COLO829 (cell line): ENCODE data around the gene RHOH.
A peak's percentile ranks its signal among the peaks of the same experiment; 100 is the strongest.

Experiments
- DNase-seq: peaks from one replicate; pipeline ENCODE4 v3.0.0; 2012; ENCODE audit warnings: low spot score

RHOH gene

DNA sequence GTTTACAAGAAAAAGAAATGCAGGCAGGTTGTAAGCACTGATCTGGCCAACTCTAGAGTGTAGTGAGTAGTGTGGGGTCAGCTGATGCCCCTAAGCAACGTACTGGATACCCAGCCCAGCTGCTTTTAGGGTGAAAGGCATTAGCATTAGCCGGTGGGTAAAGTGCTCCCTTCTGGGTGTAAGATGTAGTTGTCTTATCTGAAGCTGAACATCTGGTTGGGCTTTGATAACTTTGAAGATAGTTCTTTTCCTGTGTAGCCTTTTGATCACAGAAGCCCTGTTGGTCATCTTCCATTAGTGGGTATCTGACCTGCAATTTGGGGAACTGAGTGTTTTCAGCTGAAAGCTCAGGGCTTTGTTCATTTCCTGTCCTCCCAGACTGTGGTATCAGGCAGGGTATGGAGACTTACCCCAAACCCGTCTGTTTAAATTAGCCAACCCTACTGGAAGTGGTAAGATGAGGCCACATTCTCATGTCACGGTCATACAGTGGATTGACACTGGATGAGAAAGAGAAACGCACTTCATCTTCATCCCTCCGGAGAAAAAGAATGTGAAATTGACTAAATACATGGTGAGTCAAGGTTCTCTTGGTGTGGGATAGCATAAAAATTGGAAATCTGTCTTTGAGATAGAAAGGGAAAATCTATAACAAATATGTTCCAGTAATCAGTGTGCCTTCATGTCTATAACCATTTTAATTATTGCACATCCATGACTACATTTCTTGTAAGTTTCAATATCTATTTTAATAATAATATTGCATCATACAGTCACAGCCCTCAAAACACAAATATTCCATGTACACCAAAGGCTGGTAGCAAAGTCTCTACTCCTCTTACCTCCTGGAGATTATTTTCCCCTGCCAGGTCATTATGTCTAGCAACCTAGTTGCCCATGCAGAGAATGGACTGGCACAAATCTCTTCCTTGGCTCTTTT, 8.7 kb downstream of the RHOH start:
- no peak for DNase-seq

DNA sequence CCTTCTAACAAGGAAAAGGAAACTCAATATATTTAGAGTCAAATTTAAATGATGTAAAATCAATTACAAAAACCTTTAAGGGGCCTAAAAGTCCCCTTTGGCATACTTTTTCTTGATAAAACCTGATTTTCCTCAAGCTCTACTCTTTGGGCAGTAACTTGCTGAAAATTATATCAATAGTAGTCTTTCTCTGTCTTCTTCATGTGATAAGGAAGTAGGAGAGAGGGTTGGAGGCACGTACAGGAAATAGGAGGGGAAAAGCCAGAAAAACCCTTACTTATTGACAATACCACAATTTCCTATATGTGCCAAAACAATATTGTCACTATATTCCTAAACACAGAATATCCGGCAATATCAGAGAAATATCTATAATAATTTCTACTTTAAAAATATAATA, 9.6 kb downstream of the RHOH start:
- no peak for DNase-seq

DNA sequence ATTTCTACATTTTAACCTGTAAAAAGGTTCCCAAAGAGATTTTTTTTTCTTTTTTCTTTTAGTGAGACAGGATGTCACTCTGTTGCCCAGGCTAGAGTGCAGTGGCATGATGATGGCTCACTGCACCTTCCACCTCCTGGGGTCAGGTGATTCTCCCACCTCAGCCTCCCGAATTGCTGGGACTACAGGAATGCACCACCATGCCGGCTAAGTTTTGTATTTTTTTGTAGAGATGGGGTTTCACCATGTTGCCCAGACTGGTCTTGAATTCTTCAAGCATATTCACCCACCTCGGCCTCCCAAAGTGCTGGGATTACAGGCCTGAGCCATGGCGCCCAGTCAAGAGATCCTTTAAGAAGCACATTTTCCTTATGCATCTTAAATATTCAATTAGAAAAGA, 12.6 kb downstream of the RHOH start:
- no peak for DNase-seq

DNA sequence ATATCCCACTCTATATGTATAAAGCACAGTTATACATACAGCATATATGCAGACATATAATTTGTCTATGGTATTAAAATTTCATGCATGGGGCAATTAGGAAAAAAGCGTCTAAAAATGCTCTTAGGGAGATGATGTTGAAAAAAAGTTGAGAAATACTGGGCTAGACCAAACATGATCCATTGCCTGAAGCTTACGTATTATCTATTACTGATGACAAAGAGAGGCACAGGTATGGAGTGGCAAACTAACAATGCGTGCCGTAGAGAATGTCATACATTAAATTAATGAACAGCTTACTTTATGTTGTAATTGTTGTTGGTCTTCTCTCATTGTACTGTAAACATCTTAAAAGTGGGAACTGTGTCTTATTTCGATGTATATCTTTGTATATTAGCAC, 13.9 kb downstream of the RHOH start:
- DNase-seq, result no peak

DNA sequence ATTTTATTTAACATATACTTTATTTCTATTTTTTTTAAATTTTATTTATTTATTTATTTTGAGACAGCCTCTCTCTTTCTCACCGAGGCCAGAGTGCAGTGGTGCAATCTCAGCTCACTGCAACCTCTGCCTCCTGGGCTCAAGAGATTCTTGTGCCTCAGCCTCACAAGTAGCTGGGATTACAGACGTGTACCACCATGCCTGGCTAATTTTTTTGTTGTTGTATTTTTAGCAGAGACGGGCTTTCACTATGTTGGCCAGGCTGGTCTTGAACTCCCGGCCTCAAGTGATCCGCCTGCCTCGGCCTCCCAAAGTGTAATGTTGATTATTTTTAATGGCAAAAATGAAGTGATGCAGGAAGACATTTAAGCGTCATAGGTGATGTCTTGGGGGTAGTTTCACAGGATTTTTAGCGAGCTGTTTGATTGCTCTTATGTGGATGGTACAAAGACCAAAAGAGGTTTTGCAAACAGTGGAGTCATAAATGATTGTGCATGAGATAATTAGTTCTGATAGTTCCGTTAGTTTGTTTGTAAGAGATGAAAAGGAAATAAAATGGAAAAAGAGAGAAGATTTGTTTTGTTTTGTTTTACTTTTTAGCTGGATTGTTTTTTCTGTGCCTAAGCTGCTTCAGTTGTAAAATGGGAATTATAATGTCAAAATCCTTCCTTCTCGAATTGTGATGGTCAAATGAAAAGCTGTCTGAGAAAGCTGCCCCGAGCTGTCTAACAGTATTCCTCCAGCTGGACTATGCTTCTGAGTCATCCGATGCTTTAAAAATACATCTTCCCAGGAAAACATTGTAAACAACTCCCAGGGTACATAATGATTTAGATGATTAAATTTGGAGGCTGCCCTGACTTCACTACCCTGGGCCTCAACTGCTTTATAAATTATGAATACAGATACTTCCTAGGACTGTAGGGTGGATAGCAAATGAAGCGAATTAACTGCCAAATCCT, 14.7 kb downstream of the RHOH start:
- DNase-seq, result no peak

DNA sequence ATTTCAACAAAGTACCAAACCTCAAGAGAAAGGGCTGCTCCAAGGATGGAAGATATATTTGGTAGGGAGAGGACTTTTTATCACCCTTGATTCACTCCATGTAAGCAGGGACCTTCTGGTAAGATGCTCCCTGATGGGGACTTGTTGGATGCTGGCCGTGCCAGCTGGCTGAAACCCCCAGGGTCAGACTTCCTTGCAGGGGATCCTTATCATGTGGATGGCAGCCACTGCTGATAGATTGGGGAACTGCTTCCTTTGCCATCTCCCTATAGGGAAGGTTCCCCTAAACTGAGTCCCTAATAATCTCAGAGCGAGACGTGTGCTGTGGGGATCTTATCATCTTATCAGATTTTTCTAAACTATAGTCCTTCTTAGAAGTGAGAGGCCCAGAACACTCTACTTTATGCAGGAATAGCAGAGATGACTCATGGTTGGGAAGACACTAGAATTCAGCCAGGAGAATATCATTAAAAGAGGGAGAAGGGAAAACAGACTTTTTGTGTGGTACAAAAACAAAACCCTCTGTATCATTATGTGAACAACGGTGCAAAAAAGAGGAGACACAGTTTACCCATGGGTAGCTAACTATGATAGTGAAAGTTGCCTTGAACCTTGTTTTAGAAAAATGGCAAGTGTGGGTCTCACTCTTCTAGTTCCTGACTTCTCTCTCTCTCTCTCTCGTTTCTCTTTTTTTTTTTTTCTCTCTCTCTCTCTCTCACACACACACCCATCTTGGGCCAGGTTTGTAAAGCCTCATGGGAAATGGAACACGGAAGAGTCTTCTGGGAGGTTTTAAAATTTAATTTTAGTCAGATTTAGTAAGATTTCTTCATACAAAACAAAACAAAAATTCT, 16.1 kb downstream of the RHOH start:
- peak; percentile 3 for DNase-seq

DNA sequence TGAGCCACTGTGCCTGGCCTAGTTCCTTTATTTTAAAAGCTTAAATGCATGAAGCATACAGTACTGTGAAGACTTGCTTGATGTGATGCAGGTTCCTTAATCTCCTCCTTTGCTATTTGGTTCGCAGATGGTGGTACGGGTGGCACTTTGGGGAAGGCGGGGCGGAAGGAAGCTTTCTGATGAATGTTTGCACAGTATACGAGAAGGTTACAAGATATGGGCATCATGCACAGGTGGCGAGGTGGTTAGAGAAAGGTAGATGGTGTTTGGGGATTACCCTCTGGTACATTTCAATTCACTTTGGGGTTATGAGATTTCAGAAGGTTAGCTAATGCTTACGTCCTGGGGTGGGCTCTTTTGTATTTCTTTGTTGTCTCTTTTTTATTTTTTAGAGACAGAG, 17.2 kb downstream of the RHOH start:
- no peak for DNase-seq

DNA sequence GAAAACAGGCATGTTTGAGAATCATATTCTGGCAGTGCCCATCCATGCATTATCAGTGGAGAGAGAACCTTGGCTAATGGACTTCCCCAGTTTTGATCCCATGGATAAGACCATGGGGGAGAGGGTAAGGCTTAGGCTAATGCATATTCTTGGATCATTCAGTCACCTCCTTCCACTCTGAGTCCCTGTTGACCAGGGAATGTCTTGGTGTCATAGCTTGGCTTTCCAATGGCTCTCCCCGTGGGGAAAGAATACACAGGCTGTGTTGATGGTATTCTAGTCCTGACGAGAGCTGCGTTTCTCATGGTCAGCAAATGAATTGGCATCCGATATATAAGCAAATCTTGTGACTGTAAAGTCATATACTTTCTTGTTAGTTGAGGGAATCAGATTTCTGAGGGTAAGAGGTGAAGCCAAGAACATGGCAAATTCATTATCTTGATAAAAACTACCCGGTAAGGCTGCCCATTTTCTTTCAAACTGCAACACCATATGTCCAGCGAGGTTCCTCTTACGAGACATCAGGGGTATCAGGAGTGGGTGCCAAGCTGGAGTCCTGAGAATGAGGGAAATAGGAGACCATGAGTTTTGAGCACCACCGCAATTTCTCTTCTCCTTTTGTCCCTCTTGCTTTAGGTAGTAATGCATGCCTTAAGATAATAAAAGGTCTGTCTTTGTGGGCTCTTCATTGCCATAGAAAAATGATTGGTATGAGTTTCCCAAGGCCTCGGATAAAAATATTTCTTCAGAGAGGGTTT, 18.0 kb downstream of the RHOH start:
- no peak for DNase-seq

DNA sequence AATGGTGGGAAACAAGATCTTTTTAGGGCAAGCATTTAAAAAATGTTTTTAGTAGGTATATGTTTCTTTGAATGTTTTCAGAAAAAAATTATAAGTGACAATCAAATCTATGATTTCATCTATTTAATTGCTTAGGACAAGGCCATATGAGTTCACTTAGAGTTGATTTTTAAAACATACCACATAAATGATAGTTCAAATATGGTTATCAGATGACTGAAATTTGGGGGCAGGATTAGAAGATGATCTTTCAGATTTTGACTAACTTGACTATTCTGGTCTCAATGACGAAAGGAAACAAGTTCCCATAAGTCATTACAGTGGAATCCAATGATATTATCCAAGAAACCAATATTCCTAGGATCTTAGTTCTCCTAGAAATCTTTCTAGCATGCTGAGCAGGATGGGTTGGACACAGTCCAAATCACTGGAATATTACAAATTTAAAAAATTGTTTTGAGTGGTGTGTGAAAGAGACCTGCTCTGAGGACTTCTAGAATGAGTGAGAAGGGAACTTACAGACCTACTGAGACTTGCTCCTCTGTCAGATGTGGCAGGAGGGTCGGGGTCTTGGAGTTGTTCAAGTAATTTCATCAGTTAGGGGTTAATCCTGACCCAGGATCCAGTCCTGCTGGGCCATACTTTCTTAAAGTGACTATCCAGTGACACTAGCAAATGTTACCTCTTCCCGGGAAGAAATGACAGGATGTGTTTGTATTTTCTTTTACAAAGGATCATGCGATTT, 20.0 kb downstream of the RHOH start:
- no peak for DNase-seq

DNA sequence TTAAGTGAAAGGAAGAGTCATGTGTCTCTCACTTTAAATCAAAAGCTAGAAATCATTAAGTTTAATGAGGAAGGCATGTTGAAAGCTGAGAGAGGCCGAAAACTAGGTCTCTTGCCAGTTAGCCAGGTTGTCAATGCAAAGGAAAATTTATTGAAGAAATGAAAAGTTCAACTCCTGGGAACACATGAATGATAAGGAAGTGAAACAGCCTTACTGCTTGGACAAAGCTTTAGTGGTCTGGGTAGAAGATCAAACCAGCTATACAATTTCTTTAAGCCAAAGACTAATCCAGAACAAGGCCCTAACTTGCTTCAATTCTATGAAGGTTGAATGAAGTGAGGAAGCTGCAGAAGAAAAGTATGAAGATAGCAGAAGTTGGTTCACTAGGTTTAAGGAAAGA, 24.9 kb downstream of the RHOH start:
- DNase-seq, result no peak

DNA sequence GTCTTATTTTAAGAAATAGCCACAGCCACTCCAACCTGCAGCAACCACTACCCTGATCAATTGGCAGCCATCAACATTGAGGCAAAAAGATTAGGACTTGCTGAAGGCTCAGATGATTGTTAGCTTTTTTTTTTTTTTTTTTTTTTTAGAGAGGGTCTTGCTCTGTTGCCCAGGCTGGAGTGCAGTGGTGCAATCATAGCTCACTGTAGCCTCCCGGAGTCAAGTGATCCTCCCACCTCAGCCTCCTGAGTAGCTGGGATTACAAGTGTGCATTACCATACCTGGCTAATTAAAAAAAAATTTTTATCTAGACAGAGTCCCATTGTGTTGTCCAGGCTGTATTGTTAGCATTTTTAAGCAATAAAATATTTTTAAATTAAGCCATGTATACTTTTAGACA, 26.5 kb downstream of the RHOH start:
- no peak for DNase-seq

DNA sequence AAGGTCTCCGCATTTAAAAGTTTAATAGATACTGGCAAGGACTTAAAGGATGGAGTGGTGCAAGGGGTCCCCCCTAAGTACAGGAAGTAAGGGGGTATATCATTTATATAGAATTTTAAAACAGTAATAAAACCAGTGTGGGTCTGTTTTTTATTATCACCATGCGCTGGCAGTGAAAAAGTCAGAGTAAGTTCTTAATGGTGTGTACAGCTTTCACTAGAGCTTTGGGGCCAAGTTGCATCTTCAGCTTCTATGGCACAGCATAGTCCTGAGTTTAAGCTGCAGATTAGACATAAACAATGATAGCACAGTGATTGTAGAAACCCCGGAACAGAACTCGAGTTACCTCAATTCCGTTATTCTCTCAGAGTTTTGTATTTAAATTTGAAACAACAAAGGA, 27.6 kb downstream of the RHOH start:
- no peak for DNase-seq

DNA sequence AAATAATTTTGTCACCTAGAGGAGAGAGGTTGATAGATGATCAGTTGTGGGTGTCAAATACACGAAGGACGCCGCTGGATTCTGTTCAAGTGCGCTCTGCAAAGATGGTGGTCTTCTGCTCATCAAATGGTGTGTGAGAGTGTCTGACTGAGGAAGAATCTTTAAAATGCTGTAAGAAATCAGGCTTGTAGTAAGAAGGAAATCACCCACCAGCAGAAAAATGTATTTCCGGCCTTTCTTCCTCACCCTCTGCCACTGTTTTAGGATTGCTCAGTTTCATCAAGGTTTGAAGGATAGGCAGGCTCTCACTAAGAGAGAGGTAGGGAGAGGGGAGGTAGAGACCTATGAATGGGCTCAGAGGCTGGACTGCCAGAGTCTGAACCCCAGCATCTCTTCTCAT, 28.7 kb downstream of the RHOH start:
- DNase-seq, result no peak

DNA sequence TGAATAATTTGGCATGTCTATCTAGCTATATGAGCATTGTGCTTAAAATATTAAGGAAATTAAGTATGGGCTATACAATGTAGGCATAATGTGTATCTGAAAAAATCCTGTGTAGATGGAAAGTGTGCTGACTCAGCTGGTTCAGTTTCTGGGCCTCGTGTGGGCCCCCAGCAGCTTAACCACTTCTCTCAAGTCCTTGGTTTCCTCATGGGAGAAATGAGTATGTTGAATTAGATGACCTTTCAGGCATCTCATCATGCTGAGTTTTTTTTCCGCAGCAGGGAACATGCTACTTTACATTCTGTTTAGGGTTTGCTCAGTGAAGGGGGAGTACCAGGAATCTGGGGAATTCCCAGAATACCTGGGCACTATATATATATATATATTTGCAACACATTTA, 30.5 kb downstream of the RHOH start:
- DNase-seq, result no peak

DNA sequence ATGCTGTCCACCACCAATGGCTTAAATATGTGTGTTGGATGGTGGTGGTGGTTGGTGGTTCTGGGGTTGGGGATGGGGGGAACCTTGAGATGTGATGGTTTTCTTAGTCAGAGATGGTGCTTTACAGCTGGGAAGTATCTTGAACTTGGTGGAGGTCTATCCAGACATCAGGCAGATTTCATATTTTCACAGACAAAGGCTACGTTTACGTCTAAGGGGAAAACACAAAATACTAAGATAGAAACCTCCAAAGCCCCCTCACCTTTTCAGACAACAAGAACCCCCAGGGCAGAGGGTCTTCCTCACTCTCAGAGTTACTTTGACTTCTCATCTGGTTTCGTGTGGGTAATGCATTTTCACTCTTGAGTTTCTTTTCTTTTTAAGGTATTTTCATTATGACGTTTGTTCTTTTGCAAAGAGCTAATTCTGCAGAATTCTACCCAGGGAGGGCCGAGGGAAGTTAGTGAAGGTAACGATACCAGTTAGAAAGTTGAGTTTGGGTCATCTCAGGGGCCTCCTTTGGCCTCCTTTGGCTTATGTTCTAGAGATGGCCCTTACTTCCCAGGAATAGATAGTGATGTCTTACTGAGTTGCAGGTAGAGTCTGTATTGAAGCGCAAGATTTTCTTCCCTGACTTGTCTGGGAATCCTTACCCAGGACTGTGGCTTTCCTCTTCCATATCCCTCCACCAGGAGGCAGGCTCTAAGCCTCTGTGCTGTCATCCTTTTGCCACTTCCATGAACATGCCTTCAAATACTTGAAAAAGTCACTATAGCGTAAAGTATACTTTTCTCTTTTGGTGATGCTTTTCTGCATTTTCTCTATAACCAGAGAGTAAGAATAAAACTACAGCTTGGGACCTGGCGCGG, 31.9 kb downstream of the RHOH start:
- DNase-seq, result no peak

DNA sequence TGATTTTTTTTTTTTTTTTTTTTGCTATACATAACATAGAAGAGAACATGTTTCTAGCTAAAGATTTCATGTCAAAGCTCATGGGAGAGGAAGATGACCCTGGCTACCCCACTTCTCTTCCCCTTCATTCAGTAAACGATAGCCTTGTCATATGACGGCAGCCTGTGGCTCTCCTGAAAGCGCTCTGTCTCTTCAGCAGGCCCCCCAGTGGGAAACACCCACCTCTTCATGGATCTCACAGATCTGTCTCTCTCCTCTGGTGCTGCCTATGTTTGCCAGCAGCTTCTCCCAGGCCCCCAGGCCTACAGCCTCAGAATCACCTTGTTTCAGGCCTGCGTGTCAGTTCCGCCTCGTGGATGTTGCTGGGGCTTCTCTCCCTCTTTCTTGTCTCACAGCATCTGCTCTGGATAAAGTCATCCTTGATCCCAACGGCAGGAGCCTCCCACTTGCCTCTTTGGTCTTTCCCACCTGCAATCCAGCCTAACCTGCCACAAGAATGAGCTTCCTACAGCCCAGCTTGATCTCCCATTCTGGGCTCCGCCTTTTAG, 34.6 kb downstream of the RHOH start:
- no peak for DNase-seq

DNA sequence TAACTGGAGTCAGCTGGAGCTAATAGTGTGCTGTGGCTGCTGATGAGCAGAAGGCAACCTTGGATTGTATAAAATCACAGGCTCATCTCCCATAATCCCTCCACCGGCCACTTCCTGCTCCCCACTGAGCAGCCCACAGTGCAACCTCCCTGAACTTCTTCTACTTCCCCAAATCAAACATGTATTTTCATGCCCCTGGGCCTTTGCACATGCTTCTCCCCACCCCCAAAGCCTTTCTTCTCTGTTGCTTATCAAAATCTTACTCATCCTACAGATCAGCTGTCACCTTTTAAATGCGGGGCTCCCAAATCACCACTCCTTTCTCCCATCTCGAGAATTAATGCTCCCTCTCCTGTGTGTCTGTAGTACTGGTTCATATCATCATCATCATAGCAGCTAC, 35.8 kb downstream of the RHOH start:
- DNase-seq, result no peak

DNA sequence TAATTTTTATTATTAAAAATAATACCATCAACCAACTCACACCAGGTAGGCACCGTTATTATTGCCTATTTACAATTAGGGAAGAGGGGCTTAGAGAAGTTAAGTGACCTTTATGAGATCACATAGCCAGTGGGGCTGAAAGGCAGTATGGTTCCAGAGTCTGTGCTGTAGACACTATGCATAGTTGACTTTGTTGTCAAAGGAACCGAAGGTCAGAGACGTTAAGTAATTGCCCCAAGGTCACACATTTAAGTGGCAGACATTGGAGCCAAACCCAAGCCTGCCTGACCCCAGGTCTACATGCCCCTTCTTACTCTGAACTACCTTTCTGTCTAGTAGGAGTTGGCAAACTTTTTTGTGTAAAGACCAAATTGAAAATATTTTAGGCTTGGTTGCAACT, 36.4 kb downstream of the RHOH start:
- DNase-seq, result no peak

DNA sequence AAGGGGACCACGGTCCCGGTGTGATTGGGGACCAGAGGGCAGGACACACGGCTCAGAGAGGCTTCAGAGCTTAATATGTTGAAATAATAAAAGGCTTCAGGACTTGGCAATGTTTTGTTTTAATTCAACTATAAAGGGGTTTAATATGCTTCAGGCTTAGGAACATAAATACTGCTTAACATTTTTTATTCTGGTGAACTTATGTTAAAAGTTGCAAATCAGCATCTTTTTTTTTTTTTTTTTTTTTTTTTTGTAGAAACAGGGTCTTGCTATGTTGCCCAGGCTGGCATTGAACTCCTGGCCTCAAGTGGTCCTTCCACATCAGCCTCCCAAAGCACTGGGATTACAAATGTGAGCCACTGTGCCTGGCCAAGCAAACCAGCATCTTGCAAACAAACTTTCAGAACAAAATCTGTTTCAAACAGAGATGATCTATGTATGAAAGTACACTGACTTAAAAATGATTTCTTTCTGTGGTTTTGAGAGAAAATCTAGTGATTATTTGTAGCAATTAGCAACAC, 37.7 kb downstream of the RHOH start:
- no peak for DNase-seq
